Lower lobe of right lung (tissue), 2 donors: ENCODE results near the gene TGFBI. TPM values are rescaled to one million over a fixed set of nuclear protein-coding genes. Genes with fewer than 3 reads are reported as not detected.

Experiments
- ATAC-seq, 2 donors: fragments of 200-7000 bp; cut with Tn5 transposase; one replicate each; pipeline ENCODE4 v1.9.1; 2020 to 2022; ENCODE audit warnings: mild to moderate bottlenecking in 2 of 2, moderate library complexity in 2 of 2
- DNase-seq: peaks from one replicate; pipeline ENCODE4 v3.0.0-alpha.2; 2020
- H3K27ac ChIP-seq: fragments of 200-600 bp; one replicate; pipeline ENCODE4 v1.8.0; 2022
- H3K27me3 ChIP-seq: fragments of 200-600 bp; one replicate; pipeline ENCODE4 v1.8.0; 2022; ENCODE audit warnings: low read depth
- H3K36me3 ChIP-seq: fragments of 200-600 bp; one replicate; pipeline ENCODE4 v1.8.0; 2022; ENCODE audit warnings: mild to moderate bottlenecking
- H3K4me1 ChIP-seq: fragments of 200-600 bp; one replicate; pipeline ENCODE4 v1.8.0; 2022
- H3K4me3 ChIP-seq: fragments of 200-600 bp; one replicate; pipeline ENCODE4 v1.8.0; 2022; ENCODE audit warnings: mild to moderate bottlenecking
- H3K9me3 ChIP-seq: fragments of 200-600 bp; one replicate; pipeline ENCODE4 v1.8.0; 2022
- intact Hi-C: fragments of 100-400 bp; cut with DNase I; formaldehyde crosslinking; loops from one replicate; pipeline ENCODE4 v1.11.0; 2022
- total RNA-seq: library from RNA; stranded (reverse); fragmentation: NEBNext Ultra II Directional; extraction: Animal tissue kit (Norgen Biotek cat#: 25700); gene quantifications from one replicate; pipeline ENCODE4 v1.2.1, GENCODE V29; 2021
- TF ChIP-seq, protein P1 (sequence below): fragments of 200-600 bp; IDR thresholded peaks from one replicate; pipeline ENCODE4 v1.8.0; 2022; ENCODE audit warnings: antibody characterized with exemption, mild to moderate bottlenecking
- donor health status: DM: no; HTN: yes; CAD: no; lungs with severe emphysema.

TGFBI gene
- total RNA-seq, 1 donor from 2014 or later: 140 TPM

GRCh38 chr5:136046246-136046645 is 17.5 kb downstream of the TGFBI start:
- no peak overlapping the region for H3K27ac ChIP-seq
- TF ChIP-seq, protein P1, sequence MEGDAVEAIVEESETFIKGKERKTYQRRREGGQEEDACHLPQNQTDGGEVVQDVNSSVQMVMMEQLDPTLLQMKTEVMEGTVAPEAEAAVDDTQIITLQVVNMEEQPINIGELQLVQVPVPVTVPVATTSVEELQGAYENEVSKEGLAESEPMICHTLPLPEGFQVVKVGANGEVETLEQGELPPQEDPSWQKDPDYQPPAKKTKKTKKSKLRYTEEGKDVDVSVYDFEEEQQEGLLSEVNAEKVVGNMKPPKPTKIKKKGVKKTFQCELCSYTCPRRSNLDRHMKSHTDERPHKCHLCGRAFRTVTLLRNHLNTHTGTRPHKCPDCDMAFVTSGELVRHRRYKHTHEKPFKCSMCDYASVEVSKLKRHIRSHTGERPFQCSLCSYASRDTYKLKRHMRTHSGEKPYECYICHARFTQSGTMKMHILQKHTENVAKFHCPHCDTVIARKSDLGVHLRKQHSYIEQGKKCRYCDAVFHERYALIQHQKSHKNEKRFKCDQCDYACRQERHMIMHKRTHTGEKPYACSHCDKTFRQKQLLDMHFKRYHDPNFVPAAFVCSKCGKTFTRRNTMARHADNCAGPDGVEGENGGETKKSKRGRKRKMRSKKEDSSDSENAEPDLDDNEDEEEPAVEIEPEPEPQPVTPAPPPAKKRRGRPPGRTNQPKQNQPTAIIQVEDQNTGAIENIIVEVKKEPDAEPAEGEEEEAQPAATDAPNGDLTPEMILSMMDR: no peak
- H3K27me3 ChIP-seq: no peaks in the 10 kb centered on the region
- intact Hi-C loops: no loop called here
- H3K9me3 ChIP-seq: no peaks in the 10 kb centered on the region
- ATAC-seq: no peak
- peaks cover 21% of the 10 kb centered on the region for H3K36me3 ChIP-seq
- H3K4me3 ChIP-seq: no peak overlapping the region
- H3K4me1 ChIP-seq: peaks cover 15% of the 10 kb centered on the region
- DNase-seq: no peak

GRCh38 chr5:136047858-136048257 is 19.1 kb downstream of the TGFBI start:
- Histone ChIP-seq H3K36me3 (peaks cover 21% of the 10 kb centered on the region), H3K27me3 (no peaks in the 10 kb centered on the region), H3K27ac (no peak overlapping the region), H3K9me3 (no peaks in the 10 kb centered on the region), H3K4me1 (peaks cover 10% of the 10 kb centered on the region), H3K4me3 (no peak overlapping the region)
- intact Hi-C loops: no loop called here
- DNase-seq (peak; percentile 75), ATAC-seq (peak; percentile 77 to 79)
- TF ChIP-seq, protein P1: no peak

GRCh38 chr5:136048966-136049365 is 20.2 kb downstream of the TGFBI start:
- intact Hi-C loops: no loop called here
- no peak for ATAC-seq

DNA sequence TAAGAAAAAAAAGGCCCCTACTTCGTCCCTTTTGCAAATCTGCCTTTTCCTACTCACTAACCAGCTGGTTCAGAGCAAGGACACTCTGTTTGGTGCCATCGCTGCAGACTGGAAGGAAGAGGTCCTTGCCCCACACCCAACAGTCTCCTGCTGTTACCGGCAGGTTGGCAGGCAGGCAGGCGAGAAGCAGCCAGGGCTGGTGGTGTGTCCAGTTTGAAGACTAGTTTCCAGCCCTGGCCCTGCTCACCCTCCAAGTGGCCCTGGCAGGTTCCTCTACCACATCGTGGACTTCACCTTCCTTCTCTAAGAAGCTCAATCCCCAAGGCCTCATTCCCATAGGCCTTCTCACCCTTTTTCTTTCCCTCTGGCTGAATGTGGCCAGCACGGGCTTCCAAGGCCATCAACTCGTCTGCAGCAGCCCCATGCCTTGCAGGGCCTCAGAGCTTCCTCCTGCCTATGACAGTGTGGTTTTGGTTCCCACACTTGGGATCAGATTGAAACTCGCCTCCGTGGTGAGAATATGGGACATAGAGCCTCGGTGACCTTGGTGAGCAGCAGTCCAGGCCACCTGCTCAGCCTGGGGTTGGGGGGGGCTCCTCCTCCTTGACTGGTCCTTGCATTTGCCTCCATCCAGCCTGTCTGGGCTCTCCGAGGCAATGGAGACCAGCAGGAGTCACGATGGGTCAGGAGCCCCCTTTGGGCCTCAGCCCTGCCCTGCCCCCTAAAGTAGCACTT is 22.9 kb downstream of the TGFBI start:
- intact Hi-C loops: no loop called here
- no peak overlapping the region for H3K4me3 ChIP-seq
- no peak overlapping the region for H3K27ac ChIP-seq
- peaks cover 36% of the 10 kb centered on the region for H3K36me3 ChIP-seq
- TF ChIP-seq, protein P1: no peak
- no peaks in the 10 kb centered on the region for H3K27me3 ChIP-seq
- DNase-seq (no peak), ATAC-seq (no peak)
- no peaks in the 10 kb centered on the region for H3K9me3 ChIP-seq
- peaks cover 17% of the 10 kb centered on the region for H3K4me1 ChIP-seq

More at GRCh38 chr5:136048966-136049365, 20.2 kb downstream of the TGFBI start:
- DNase-seq: no peak
- H3K27me3 ChIP-seq: no peaks in the 10 kb centered on the region
- no peaks in the 10 kb centered on the region for H3K9me3 ChIP-seq
- H3K36me3 ChIP-seq: peaks cover 22% of the 10 kb centered on the region
- peaks cover 17% of the 10 kb centered on the region for H3K4me1 ChIP-seq
- TF ChIP-seq, protein P1: no peak
- no peak overlapping the region for H3K4me3 ChIP-seq
- H3K27ac ChIP-seq: no peak overlapping the region

DNA sequence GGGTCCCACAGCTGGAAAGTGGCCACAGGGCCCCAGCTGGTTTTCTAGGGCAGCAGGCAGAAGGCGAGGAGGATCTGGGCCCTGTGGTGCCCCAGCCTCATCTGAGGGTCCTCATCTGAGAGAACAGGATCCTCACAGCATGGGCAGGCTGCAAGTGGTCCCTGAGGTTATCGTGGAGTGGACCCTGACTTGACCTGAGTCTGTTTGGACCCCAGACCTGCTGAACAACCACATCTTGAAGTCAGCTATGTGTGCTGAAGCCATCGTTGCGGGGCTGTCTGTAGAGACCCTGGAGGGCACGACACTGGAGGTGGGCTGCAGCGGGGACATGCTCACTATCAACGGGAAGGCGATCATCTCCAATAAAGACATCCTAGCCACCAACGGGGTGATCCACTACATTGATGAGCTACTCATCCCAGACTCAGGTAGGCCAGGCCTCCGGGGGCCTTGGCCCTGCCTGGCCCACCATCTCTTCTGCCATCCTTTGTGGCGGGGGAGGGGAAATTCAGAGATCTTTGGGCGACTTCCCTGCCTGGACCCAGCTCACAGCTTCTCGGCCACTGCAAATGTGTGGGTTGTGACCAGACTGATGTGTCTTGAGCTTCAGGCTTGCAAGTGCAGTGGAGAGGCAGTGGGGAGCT is 24.0 kb downstream of the TGFBI start:
- H3K36me3 ChIP-seq: peaks cover 40% of the 10 kb centered on the region
- H3K4me1 ChIP-seq: peaks cover 24% of the 10 kb centered on the region
- no peak overlapping the region for H3K4me3 ChIP-seq
- TF ChIP-seq, protein P1: no peak
- ATAC-seq: no peak
- H3K27ac ChIP-seq: no peak overlapping the region
- H3K9me3 ChIP-seq: no peaks in the 10 kb centered on the region
- intact Hi-C loops: no loop called here
- no peaks in the 10 kb centered on the region for H3K27me3 ChIP-seq
- no peak for DNase-seq
